WERI-Rb-1 (cell line): ENCODE measurements around the gene COL27A1.

Experiments
- DNase-seq: peaks from one replicate; pipeline ENCODE4 v3.0.0-alpha.2; 2020
- H3K27ac ChIP-seq: fragments of 250-450 bp; sonication (Bioruptor Pico); 2 replicates; pipeline ENCODE4 v1.5.1; 2020; ENCODE audit warnings: mild to moderate bottlenecking, moderate library complexity
- H3K27me3 ChIP-seq: fragments of 250-450 bp; sonication (Bioruptor Pico); 2 replicates; pipeline ENCODE4 v1.5.1; 2021; ENCODE audit warnings: mild to moderate bottlenecking, low read depth, moderate library complexity; ENCODE audit not compliant: insufficient read depth, severe bottlenecking
- H3K36me3 ChIP-seq: fragments of 250-450 bp; sonication (Bioruptor Pico); 2 replicates; pipeline ENCODE4 v1.5.1; 2020; ENCODE audit warnings: mild to moderate bottlenecking, moderate library complexity
- H3K4me3 ChIP-seq: 2 replicates; pipeline ENCODE4 v1.5.1; 2011; ENCODE audit warnings: low read depth, mild to moderate bottlenecking, control low read depth, low read length
- H3K9me3 ChIP-seq: fragments of 250-450 bp; sonication (Bioruptor Pico); 2 replicates; pipeline ENCODE4 v1.5.1; 2021; ENCODE audit warnings: mild to moderate bottlenecking, moderate library complexity; ENCODE audit not compliant: severe bottlenecking
- CTCF ChIP-seq: IDR thresholded peaks from 2 replicates; pipeline ENCODE4 v1.5.1; 2011; ENCODE audit warnings: low read depth, mild to moderate bottlenecking, control low read depth, inconsistent platforms, low read length

COL27A1 gene

GRCh38 chr9:114263853-114264510 lies 108.6 kb downstream of the COL27A1 start:
- H3K36me3 ChIP-seq: peaks cover 28% of the 10 kb centered on the region
- H3K9me3 ChIP-seq: no peaks in the 10 kb centered on the region
- H3K27me3 ChIP-seq: no peaks in the 10 kb centered on the region
- peak overlapping the region; percentile 65 for H3K27ac ChIP-seq
- no peak overlapping the region for H3K4me3 ChIP-seq
- peak; percentile 86 for DNase-seq
- TF ChIP-seq CTCF: peak; percentile 75

GRCh38 chr9:114264806-114265550 lies 109.6 kb downstream of the COL27A1 start:
- Histone ChIP-seq H3K9me3 (no peaks in the 10 kb centered on the region), H3K36me3 (peaks cover 32% of the 10 kb centered on the region), H3K4me3 (no peak overlapping the region), H3K27ac (peak overlapping the region; percentile 65), H3K27me3 (no peaks in the 10 kb centered on the region)
- TF ChIP-seq CTCF: no peak
- peak; percentile 76 for DNase-seq

- Histone ChIP-seq H3K9me3 (no peaks in the 10 kb centered on the region), H3K27me3 (no peaks in the 10 kb centered on the region), H3K27ac (no peak overlapping the region), H3K4me3 (no peak overlapping the region), H3K36me3 (peaks cover 32% of the 10 kb centered on the region)
- DNase-seq: no peak
- no peak for TF ChIP-seq CTCF
Observed at GRCh38 chr9:114266969-114267368, 111.6 kb downstream of the COL27A1 start.

- no peak overlapping the region for H3K27ac ChIP-seq
- no peaks in the 10 kb centered on the region for H3K9me3 ChIP-seq
- no peak for DNase-seq
- H3K4me3 ChIP-seq: no peak overlapping the region
- peaks cover 32% of the 10 kb centered on the region for H3K36me3 ChIP-seq
- no peak for TF ChIP-seq CTCF
- no peaks in the 10 kb centered on the region for H3K27me3 ChIP-seq
Observed at GRCh38 chr9:114269023-114269422, 113.7 kb downstream of the COL27A1 start.

GRCh38 chr9:114270120-114270975 lies 115.0 kb downstream of the COL27A1 start:
- no peak overlapping the region for H3K27ac ChIP-seq
- TF ChIP-seq CTCF: no peak
- DNase-seq: no peak

More at GRCh38 chr9:114270120-114270975, 115.0 kb downstream of the COL27A1 start:
- Histone ChIP-seq H3K9me3 (no peaks in the 10 kb centered on the region), H3K36me3 (peaks cover 33% of the 10 kb centered on the region), H3K27me3 (no peaks in the 10 kb centered on the region), H3K4me3 (no peak overlapping the region)
